ENCODE measurements around the gene PRM2.

PRM2 gene

GRCh38 chr16:11234884-11235702 lies 41.2 kb downstream of the PRM2 start:
- intact Hi-C loops (cut with DNase I) = no loop called here

GRCh38 chr16:11233727-11234376 lies 42.4 kb downstream of the PRM2 start:
- intact Hi-C loops (cut with DNase I) = no loop called here
- DNase-seq = peak in 1 of 10 donors; percentile 17

More at GRCh38 chr16:11234884-11235702, 41.2 kb downstream of the PRM2 start:
- peak in 1 of 10 donors; percentile 24 for DNase-seq

- DNase-seq = peak in 2 of 10 donors; percentile 83 to 90
- intact Hi-C loops (cut with DNase I) = no loop called here
Measured at GRCh38 chr16:11232852-11233726, 43.2 kb downstream of the PRM2 start.

- intact Hi-C loops (cut with DNase I) = no loop called here
Measured at GRCh38 chr16:11232302-11232851, 43.9 kb downstream of the PRM2 start.

GRCh38 chr16:11231367-11231970 lies 44.8 kb downstream of the PRM2 start:
- intact Hi-C loops (cut with DNase I) = no loop called here
- DNase-seq = peak in 1 of 10 donors; percentile 77

More at GRCh38 chr16:11232302-11232851, 43.9 kb downstream of the PRM2 start:
- no peak for DNase-seq

- intact Hi-C loops (cut with DNase I) = no loop called here
- peak in 1 of 10 donors; percentile 50 for DNase-seq
Measured at GRCh38 chr16:11229906-11230305, 46.4 kb downstream of the PRM2 start.

GRCh38 chr16:11229432-11229831 lies 46.8 kb downstream of the PRM2 start:
- intact Hi-C loops (cut with DNase I) = no loop called here
- DNase-seq = no peak

GRCh38 chr16:11225677-11226549 lies 50.4 kb downstream of the PRM2 start:
- DNase-seq = no peak
- intact Hi-C loops (cut with DNase I) = no loop called here

Data from posterior cingulate gyrus (tissue), 11 donors.